GM19025 (cell line): ENCODE results near the gene ZNF326.
A peak's percentile ranks its signal among the peaks of the same experiment; 100 is the strongest.

Experiments
- ATAC-seq: cut with Tn5 transposase; IDR thresholded peaks from one replicate; pipeline ENCODE4 v1.9.1; 2021; ENCODE audit warnings: mild to moderate bottlenecking, low read depth, moderate library complexity; ENCODE audit not compliant: unreplicated experiment

The ZNF326 gene, protein sequence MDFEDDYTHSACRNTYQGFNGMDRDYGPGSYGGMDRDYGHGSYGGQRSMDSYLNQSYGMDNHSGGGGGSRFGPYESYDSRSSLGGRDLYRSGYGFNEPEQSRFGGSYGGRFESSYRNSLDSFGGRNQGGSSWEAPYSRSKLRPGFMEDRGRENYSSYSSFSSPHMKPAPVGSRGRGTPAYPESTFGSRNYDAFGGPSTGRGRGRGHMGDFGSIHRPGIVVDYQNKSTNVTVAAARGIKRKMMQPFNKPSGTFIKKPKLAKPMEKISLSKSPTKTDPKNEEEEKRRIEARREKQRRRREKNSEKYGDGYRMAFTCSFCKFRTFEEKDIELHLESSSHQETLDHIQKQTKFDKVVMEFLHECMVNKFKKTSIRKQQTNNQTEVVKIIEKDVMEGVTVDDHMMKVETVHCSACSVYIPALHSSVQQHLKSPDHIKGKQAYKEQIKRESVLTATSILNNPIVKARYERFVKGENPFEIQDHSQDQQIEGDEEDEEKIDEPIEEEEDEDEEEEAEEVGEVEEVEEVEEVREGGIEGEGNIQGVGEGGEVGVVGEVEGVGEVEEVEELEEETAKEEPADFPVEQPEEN

DNA sequence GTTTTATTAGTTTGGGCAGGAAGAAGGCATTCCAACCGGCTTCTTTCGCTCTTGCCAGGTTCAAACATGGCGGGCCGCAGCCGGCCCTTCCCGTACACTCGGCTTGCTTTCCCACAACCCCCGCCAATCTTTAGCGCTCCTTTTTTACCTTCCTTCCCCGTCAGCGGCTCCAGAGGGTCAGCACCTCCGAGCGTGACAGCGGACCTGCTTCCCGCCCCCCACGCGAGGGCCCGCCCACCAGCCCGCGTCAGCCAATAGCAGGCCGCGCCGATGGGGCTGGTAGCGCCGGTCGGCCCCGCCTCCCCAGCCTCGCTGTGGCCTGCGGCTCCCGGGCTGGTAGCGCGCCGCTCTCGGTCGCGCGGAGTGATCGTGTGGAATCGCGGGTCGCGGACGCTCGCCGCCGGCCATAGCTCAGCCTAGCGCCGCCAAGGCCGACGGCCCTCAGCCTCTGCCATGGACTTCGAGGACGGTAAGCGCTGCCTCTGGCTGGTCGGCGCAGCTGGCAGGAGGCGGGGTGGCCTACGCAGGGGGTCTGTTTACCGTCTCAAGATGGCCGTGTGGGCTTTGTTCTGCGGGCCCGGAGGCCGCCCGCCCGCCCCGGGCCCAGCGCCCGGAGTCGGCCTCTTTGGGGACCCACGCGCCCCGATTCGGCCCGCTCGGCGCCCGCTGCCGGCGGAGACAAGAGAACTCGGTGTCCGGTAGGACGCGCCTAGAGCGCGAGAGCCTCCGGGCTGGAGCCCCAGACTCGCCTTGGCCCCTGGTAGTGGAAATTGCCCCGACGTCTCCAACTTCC is at the start of gene ZNF326:
Gene ZNF326 (plus strand): TSS at position 306 of the 793 bp plus-strand sequence. CDS start 148 bp downstream, at position 454.
- peak; percentile 96 for ATAC-seq

DNA sequence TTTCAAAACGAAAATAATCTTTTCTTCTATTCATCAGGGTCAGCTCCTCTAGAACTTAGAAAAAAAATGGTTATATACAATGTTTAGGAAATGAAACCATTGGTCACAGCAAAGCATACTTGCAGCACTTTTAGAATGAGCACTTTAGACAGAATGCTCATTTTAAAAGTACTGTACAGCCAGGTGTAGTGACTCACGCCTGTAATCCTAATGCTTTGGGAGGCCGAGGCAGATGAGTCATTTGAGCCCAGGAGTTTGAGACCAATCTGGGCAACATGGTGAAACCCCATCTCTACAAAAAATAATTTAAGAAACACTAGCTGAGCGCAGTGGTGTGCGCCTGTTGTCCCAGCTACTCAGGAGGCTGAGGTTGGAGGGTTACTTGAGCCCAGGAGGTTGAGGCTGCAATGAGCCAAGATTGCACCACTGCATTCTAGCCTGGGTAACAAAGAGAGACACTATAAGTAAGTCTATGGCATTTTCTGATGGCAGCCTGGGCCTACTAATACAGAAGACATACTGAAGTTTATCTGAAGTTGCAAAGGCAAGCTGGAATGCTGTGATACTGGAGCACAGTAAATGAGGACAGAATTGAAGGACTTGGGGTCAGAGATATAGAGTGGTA is 48.9 kb upstream of the ZNF326 start:
- ATAC-seq, result peak; percentile 87

DNA sequence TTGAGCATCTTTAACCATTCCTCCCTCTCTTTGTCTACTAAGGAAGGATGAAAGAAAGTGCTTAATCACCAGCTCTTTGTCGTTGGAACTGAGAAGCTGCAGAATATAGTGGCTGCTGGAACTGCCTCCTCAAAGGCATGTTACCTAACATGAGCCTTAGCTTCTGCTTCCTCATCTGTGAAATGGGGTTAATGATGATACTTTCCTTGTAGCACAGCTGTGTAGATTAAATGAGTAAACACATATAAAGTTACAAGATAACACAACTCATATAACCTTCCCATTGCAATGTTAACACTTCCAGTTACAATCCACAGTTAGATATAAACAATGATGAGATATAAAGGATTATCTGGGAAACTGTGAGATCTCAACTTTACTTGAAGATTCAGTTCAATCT is 48.4 kb upstream of the ZNF326 start:
- ATAC-seq, result no peak

DNA sequence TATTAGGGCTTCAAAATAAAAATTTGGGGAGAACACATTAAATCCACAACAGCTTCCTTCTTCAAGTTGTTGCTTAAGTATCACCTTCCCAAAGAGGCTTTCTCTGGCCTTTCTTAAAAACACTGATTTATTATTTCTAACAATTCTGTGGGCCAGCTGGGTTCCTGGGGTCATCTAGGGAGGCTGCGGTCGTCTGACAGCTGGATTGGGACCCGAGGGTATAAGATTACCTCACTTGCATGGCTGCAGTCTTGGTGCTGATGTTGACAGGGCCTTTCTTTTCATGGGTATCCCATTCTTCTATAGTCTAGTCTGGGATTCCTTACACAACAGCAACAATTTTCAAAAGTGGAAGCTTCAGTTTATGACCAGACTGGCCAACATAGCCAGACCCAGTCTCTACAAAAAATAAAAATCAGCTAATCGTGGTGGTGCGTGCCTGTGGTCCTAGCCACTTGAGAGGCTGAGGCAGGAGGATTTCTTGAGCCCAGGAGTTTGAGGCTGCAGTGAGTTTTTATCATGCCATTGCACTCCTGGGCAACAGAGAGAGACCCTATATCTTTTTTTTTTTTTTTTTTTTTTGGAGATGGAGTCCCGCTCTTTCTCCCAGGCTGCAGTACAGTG is 46.1 kb upstream of the ZNF326 start:
- ATAC-seq, result no peak

DNA sequence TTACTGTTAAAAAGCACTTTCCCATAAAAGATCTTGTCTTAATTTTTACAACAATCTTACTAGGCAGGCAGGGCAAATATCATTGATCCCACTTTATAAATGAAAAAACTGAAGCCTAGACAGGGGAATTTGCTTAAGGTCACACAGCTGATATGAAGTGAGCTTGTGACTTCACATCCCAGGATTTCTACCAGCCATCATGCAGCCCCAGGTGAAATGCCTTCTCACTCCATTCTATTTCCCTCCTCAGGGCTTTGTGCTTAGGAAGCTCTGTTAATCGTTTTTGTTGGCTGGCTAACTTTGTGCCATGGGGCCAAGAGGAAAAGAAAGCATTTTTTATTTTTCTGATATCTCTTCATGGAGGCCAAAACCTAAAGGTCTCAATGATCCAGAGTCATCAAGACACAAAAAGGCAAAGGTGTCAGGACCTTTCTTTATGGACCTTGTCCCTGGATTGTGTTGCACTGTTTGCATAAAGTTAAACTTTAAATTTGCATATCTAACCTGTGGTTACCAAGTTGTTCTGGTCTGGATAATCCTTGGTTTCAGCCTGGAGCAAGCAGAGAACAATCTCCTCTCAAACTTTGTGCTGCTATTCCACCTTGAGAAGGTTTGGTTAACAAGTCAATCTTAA is 44.8 kb upstream of the ZNF326 start:
- no peak for ATAC-seq

DNA sequence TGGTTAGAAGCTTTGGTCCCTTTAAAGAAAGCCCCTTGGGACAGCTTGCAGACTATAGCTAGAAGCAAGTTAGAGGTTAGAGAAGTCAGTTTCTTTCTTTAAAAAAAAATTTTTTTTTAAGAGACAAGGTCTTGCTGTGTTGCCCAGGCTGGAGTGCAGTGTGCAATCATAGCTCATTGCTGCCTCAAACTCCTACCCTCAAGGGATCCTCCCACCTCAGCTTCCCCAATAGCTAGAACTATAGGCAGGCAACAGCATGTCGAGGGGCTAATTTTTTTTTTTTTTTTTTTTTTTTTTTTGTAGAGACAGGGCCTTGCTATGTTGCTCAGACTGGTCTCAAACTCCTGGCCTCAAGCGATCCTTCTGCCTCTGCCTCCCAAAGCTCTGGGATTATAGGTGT is 44.2 kb upstream of the ZNF326 start:
- ATAC-seq, result no peak

DNA sequence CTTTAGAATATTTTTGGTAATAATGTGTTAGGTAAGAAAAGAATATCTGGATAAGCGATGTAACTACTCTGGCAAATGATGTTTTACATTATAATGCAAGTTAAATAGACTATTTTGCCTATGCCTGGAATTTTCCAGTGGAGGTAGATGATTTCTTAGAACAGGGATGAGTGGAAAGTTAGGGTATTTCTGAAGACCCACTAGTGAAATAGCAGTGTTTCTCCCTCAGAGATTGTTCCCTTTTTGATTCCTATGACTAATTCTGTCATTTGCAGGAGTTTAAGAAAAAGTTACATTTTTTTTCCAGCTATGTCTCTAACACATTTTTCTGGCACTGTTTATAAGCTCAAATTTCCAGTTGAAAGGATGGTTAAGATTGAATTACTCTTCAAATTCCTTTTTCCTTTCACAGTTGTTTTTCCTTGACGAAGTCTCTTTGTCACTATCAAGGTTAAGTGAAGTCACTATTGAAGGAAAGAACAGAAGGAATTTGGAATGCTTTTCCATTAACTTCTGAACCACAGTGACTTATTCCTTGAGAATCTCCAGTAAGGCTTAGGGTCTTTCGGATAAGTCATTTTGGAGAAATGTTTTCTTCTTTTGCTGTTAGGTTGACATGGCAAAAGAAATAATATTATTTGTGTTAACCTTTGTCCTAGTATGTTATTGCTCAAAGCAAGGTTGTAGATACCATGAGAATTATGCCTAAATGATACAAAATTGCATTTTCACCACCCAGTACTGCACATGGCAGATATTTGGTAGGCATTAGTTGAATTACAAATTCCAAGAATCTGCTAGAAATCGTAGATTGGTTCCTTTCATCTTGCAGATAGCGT is 42.9 kb upstream of the ZNF326 start:
- no peak for ATAC-seq

DNA sequence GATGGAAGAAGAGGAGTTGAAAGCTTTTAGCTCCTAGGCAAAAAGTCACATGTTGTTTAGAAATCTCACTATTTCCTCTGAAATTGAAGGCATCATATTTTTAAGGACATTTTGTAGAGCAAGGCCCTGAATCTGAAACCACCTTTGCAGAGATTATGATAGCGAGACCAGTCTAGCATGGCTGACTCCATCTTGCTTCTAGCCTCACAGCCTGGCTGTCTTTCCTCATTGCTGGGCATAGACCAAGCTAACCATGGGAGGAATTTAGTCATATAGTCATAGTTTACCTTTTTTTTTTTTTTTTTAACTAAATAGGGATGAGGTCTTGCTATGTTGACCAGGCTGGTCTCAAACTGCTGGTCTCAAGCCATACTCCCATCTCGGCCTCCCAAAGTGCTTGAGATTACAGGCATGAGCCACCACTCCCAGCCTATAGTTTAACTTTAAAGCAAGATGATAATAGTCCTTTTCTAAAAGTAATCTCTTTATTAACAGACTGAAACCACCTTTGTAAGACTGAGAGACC is 42.2 kb upstream of the ZNF326 start:
- no peak for ATAC-seq

DNA sequence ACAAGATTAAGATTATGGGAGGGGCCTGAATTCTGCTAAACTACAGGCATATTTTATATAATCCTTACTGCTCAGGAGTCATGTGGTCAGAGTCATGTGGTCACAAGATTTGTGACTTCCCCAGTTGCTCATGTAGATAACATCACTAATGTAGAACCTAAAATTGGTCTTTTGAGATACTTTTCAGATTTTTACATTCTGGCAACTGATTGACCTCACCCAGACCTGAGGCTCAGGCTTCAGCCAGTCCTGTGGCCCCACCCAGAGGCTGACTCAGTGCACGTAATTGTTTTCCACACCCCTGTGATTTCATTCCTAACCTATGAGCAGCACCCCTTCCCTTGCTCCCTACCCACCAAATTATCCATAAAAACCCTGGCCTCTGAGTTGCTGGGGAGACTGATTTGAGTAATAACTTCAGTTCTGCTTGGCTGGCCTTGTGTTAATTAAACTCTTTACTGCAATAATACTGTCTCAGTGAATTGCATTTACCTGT is 41.7 kb upstream of the ZNF326 start:
- peak; percentile 48 for ATAC-seq

DNA sequence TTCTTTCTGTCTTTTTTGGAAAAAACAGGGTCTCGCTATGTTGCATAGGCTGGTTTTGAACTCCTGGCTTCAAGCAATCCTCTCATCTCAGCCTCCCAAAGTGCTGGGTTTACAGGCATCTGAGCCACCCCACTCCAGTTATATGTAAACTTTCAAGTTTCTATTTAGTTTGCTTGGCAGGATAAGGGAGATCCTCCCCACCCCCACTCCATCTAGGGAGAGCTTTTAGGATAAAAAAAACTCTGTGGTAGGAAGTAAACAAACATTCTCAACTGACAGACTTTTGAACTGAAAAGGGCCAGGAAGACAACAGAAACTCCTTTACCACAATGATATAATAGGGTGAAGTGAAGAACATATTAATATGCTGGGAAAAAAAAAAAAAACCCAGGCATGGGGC is 41.0 kb upstream of the ZNF326 start:
- ATAC-seq, result no peak

DNA sequence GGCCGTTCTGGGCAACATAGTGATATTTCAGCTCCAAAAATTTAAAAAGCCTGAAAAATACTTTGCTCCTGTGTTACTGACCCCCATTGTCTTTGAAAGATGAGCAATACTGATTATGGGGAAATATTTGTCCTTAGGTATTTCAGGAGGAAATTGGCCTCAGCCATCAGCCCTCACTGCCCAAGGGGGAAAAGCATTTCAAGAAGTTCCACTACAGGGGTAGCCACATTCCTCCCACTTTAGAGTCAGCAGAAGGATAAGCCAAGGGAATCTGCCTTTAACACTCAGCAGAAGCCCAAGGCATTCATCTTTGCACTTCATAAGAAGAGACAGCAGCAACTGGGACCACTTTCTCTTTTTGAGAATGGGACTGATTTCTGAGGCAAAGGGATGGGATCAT is 40.5 kb upstream of the ZNF326 start:
- ATAC-seq, result no peak

DNA sequence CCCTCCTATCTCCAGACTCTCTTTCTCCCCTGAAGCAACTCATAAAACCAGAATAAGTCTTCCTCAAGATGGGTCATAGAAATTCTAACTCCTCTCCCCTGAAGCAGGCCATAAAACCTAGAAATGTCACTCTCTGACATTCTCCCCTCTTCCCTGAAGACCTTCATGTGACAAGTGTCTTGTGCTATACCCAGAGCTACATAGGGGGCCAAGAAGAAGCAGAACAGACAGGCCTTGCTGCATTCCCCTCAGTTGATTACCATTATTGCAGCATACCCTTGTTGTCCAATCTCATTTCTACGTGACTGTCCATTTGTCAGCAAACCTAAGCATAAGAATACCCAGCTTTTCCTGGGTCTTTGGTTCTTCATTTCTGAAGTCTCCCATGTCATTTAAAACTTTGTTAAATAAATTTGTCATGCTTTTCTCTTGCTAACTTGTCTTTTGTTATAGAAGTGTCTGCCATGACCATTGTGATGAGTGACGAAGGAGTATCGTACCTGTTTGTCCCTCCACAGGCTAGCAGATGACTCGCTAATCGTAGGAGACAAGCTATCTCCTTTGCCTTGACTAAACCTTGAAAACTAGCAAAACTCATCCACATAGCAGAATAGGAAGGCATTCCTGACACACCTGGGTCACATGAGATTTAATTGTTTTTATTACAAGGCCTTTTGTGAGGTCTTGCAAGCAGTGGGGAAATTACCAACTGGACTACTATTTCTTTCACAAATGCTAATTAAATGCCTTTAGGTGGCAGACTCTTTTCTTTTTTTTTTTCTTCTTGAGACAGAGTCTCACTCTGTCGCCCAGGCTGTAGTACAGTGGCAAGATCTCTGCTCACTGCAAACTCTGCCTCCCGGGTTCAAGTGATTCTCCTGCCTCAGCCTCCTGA is 39.4 kb upstream of the ZNF326 start:
- ATAC-seq, result no peak

DNA sequence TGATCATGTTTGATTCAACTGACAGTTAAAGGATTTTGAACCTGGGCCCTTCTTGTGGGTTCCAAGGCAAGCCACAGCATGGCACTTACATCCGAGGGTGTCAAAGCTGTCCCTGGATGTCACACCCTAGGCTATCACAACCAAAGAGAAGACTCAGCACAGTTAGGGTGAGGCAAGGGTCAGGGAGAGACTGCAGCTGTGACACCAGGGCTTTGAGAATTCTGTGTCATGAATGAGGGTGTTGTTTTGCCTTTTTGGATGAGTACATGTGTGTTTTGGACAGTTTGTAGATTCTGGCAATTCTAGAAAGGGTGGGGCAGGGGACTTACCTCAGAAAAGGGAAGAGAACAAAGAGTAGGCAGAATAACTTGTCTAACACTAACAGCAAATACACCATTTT is 37.8 kb upstream of the ZNF326 start:
- ATAC-seq, result no peak

DNA sequence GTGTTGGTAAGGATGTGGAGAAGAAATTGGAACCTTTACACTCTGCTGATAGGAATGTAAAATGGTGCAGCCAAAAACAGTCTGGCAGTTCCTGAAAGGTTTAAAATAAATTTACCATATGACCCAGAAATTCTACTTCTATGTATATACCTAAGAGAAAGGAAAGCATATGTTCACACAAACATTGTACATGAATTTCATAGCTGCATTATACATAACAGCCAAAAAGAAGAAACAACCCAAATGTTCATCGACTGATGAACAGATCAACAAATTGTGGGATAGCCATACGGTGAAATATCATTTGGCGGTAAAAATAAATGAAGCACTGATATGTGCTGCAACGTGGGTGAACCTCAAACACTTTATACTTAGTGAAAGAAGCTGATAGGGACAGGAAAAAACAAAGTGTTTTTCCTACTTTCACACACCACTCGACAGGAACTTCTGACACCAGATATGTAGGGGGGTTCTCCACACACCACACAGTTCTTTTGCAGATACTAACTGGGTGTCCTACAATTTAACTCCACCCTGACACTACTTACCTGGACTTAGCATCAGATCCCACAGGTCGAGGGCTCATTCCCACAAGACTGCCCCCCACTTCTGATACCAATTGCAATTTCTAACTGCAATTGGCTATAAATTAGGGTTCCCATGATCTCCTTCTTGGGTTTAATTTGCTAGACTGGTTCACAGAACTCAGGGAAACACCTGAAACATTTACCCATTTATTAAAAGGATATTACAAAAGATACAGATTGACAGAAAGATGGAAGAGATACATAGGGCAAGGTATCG is 35.9 kb upstream of the ZNF326 start:
- no peak for ATAC-seq

DNA sequence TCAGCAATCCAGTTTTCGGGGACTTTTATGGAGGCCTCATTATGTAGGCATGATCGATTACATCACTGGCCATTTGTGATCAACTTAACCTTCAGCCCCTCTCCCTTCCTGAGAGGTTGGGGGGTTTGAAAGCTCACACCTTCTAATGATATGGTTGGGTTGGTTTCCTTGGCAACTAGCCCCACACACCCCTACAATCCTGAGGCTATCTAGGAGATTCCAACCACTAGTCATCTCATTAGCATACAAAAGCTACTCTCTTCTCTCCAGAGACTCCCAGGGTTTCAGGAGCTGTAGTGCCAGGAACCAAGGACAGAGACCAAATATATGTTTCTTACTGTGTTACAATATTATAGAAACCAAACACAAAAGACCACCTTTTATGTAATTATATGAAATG is 35.2 kb upstream of the ZNF326 start:
- ATAC-seq, result no peak

DNA sequence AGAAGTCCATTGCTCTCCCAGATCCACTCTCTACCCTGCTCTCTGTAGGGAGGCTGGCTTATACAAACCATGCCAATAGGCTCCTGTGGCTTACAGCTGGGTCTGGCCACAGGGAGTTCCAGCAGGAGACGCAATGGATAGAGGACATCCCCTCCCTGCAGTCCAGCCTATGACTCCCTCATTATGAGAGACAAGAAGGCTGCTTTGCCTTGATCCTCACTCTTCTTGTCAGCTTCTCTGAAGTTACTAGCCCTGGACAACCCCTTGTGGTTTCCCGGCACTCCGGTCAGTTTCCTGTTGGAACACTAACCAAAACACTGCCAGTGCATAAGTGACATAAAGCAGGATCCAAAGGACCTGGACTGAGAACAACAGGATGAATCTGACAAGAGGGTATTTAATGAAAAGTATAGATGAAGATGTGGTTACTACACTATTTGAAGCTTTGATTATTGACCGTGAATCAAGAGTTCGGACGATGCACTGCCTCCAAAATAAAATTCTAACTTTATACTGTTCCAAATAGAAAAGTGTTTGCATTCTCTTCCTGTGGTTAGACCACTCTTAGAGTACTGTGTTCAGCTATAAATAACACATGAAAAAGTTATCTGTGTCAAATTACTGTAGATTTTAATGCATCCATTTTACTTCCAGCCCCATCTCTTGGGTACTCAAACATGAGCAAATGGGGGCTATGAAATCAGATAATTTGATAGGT is 32.7 kb upstream of the ZNF326 start:
- no peak for ATAC-seq

DNA sequence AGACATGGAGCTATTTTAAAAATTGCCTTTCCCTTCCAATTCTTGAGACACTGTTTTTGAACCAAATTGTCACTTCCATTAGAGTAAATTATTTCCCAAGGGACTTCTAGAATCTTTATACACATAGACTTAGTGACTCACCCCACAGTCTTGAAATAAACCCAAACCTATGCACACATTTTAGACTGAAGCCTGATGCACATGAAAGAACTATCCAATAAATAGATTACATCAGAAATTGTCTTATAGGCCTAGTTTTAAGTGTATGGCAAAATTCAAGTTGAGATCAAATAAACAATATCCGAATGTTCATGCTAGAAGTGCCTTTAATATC is 32.2 kb upstream of the ZNF326 start:
- no peak for ATAC-seq
